ENCODE results near the gene POLA1.

Gene POLA1

DNA sequence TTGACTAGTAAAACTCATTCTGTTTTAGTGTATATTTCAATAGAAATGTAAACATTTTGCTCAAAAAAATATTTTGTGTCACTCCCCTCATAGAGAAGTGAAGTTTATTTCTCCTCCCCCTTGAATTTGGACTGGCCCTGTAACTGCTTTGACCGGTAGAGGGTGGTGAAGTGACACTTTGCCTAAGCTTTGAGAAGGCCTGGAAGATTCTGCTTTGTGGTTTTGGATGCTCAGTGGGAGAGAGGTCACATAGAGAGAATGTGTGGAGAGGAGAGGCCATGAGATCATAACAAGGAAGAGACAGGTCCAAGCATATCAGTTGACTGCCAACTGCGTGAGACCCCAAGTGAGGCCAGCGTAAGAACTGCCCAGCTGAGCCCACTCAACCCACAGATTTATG, 341.2 kb downstream of the POLA1 start:
- DNase-seq: no peak

DNA sequence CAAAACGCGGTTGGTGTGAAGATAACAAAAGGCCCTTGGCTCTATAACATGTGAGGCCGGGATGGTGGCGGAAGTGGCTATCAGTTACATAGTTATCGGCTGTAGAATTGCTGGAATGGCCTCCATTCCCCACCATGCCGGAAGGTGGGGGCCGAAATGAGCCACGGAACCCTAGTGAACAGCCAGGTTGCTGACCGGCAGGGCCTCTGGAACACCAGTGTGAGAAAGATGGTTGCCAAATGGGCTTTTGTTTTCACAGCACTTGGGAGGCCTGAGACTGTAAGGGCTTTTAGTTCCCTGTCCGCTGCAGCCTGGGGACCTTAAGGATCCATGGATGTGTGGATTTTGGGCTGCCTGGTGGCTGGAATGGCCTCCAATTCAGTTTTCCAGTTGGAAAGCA, 345.3 kb downstream of the POLA1 start:
- no peak for DNase-seq

DNA sequence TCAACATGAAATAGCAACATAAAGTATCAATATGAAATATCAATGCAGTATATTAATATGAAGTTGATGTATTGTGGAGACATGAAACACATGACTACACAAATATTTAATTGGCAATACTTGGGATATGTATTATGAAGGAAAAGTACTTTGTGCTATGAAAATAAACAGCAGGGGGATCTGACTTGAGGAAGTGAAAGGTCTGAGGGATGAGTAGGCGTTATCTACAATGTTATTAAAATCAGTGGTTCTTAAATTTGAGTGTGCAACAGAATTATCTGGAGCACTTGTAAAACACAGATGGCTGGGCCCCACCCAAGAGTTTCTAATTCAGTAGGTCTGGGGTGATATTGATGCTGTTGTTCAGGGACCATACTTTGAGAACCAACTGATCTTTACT, 349.5 kb downstream of the POLA1 start:
- DNase-seq: no peak
